ENCODE data around the gene TYRO3. TPM values are rescaled to one million over a fixed set of nuclear protein-coding genes. Genes with fewer than 3 reads are reported as not detected.

The TYRO3 gene
- total and polyA plus RNA-seq, 2 experiments from 2014 or later, result 5.2 to 7.9 TPM

- H4K20me1 ChIP-seq (ENCODE audit: insufficient read depth), result no peaks in the 10 kb centered on the region
- no peak for TF ChIP-seq EZH2 (IDR thresholded peaks at IDR 0.05; ENCODE audit: insufficient read depth, poor library complexity, severe bottlenecking)
- TF ChIP-seq EZH2phosphoT487 (IDR thresholded peaks at IDR 0.05; ENCODE audit: insufficient read depth, low read depth), result no peak
- H3K36me3 ChIP-seq (ENCODE audit: low read depth), result peaks cover 13% of the 10 kb centered on the region
Observed at GRCh38 chr15:41535544-41535943, 23.5 kb upstream of the TYRO3 start.

DNA sequence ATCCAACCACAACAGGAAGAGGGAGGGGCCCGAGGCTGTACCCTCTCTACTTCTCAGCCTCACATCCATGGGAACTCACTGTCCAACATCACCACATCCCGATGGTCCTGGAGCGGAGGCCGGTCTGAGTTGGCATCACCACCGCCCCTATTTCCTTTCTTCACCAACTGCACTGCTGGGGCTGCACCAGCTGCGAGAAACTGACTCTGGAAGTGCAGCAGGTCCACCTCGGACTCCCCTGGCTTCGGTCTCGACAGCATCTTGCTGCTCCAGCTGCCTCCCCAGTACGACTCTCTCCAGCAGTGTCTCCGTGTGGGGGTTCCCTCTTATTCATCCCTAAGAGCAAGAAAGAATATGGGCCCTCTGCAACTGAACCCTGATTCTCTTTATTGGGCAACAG lies 22.1 kb upstream of the TYRO3 start:
- Histone ChIP-seq H3K9me2 (ENCODE audit: insufficient read depth) (no peaks in the 10 kb centered on the region), H3K4me1 (ENCODE audit: insufficient read depth) (peaks cover 9% of the 10 kb centered on the region), H3K36me3 (ENCODE audit: low read depth) (peaks cover 13% of the 10 kb centered on the region), H3K9me3 (ENCODE audit: low read depth) (no peaks in the 10 kb centered on the region), H3K27ac (no peak overlapping the region), H3K4me3 (no peak overlapping the region), H3K79me2 (ENCODE audit: insufficient read depth) (peaks cover 15% of the 10 kb centered on the region), H3K4me2 (ENCODE audit: unreplicated experiment) (no peak overlapping the region), H3F3A (ENCODE audit: insufficient read depth) (no peaks in the 10 kb centered on the region), H2AFZ (no peak overlapping the region), H4K20me1 (ENCODE audit: insufficient read depth) (no peaks in the 10 kb centered on the region), H3K9ac (no peak overlapping the region), H3K27me3 (replicated peaks; ENCODE audit: insufficient read depth) (no peaks in the 10 kb centered on the region)
- TF ChIP-seq EZH2phosphoT487 (IDR thresholded peaks at IDR 0.05; ENCODE audit: insufficient read depth, low read depth) (no peak), EZH2 (IDR thresholded peaks at IDR 0.05; ENCODE audit: insufficient read depth, poor library complexity, severe bottlenecking) (no peak)
- 92 to 97% methylated on average over 11 of the region's 11 CpGs for WGBS, 2 experiments (ENCODE audit: low coverage in 1 of 2, low lambda C conversion rate in 2 of 2, missing lambda C conversion rate in 2 of 2)
- DNase-seq, result no peak
- in situ Hi-C loops (cut with MboI), result no loop called here

More at GRCh38 chr15:41535544-41535943, 23.5 kb upstream of the TYRO3 start:
- WGBS, 2 experiments (ENCODE audit: low coverage in 1 of 2, low lambda C conversion rate in 2 of 2, missing lambda C conversion rate in 2 of 2), result 89 to 96% methylated on average over 1 of the region's 1 CpG
- in situ Hi-C loops (cut with MboI), result no loop called here
- Histone ChIP-seq H2AFZ (no peak overlapping the region), H3K9me3 (ENCODE audit: low read depth) (no peaks in the 10 kb centered on the region), H3K9me2 (ENCODE audit: insufficient read depth) (no peaks in the 10 kb centered on the region), H3F3A (ENCODE audit: insufficient read depth) (no peaks in the 10 kb centered on the region), H3K4me2 (ENCODE audit: unreplicated experiment) (no peak overlapping the region), H3K27me3 (replicated peaks; ENCODE audit: insufficient read depth) (no peaks in the 10 kb centered on the region), H3K79me2 (ENCODE audit: insufficient read depth) (peaks cover 2% of the 10 kb centered on the region; the same call in 1 of the 2 replicates), H3K4me1 (ENCODE audit: insufficient read depth) (peaks cover 9% of the 10 kb centered on the region), H3K4me3 (no peak overlapping the region), H3K9ac (no peak overlapping the region), H3K27ac (no peak overlapping the region)
- DNase-seq, result no peak

DNA sequence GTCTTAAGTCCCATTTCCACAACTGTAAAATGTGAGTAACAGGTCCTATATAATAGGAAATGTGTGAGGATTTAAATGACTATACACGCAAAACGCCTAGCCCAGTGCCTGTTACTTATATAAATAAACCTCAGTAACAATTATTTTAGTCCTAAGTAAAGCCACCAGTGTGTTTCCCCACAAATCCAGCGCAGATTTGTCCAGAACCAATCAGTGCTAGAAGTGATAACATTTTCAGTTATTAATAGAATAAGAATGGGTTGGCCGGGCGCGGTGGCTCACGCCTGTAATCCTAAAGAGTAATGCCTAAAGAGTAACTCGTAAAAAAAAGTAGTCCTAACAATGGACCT lies 15.5 kb upstream of the TYRO3 start:
- Histone ChIP-seq H3K4me3 (peak overlapping the region; percentile 95), H3K9me3 (ENCODE audit: low read depth) (no peaks in the 10 kb centered on the region), H3K9ac (peak overlapping the region; percentile 93), H3K27ac (peak overlapping the region; percentile 64), H3K4me1 (ENCODE audit: insufficient read depth) (peaks cover 19% of the 10 kb centered on the region), H3K9me2 (ENCODE audit: insufficient read depth) (no peaks in the 10 kb centered on the region), H3K27me3 (replicated peaks; ENCODE audit: insufficient read depth) (no peaks in the 10 kb centered on the region), H3F3A (ENCODE audit: insufficient read depth) (peaks cover 19% of the 10 kb centered on the region; the same call in 1 of the 2 replicates), H2AFZ (peak overlapping the region; percentile 96), H3K36me3 (ENCODE audit: low read depth) (no peaks in the 10 kb centered on the region), H3K4me2 (ENCODE audit: unreplicated experiment) (peak overlapping the region; percentile 95), H4K20me1 (ENCODE audit: insufficient read depth) (no peaks in the 10 kb centered on the region), H3K79me2 (ENCODE audit: insufficient read depth) (peaks cover 35% of the 10 kb centered on the region)
- in situ Hi-C loops (cut with MboI), result no loop called here
- no peak for DNase-seq
- no peak for TF ChIP-seq EZH2phosphoT487 (IDR thresholded peaks at IDR 0.05; ENCODE audit: insufficient read depth, low read depth)
- no peak for TF ChIP-seq EZH2 (IDR thresholded peaks at IDR 0.05; ENCODE audit: insufficient read depth, poor library complexity, severe bottlenecking)
- 1 to 6% methylated on average over 8 of the region's 8 CpGs for WGBS, 2 experiments (ENCODE audit: low coverage in 1 of 2, low lambda C conversion rate in 2 of 2, missing lambda C conversion rate in 2 of 2)

DNA sequence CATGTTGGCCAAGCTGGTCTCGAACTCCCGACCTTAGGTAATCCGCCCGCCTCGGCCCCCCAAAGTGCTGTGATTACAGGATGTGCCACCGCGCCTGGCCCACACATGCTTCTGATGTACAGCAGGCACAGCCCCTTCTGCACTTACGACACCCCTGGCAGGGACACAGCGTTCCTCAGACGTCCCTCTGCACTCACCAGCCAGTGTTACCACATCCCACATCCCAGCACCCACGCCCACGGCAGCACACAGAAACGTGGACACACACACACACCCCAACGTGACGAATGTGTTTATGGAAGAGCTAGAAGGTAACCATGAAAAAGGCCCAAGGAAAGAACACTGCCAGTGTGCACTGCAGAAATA lies 14.4 kb upstream of the TYRO3 start:
- Histone ChIP-seq H3F3A (ENCODE audit: insufficient read depth) (peaks cover 19% of the 10 kb centered on the region; the same call in 1 of the 2 replicates), H3K27me3 (replicated peaks; ENCODE audit: insufficient read depth) (no peaks in the 10 kb centered on the region), H3K4me2 (ENCODE audit: unreplicated experiment) (peak overlapping the region; percentile 95), H3K79me2 (ENCODE audit: insufficient read depth) (peaks cover 35% of the 10 kb centered on the region), H3K27ac (peak overlapping the region; percentile 64), H2AFZ (peak overlapping the region; percentile 96), H3K36me3 (ENCODE audit: low read depth) (no peaks in the 10 kb centered on the region), H3K9ac (peak overlapping the region; percentile 93), H3K9me3 (ENCODE audit: low read depth) (no peaks in the 10 kb centered on the region), H3K4me1 (ENCODE audit: insufficient read depth) (peaks cover 13% of the 10 kb centered on the region; the same call in 1 of the 2 replicates), H3K4me3 (peak overlapping the region; percentile 95), H4K20me1 (ENCODE audit: insufficient read depth) (no peaks in the 10 kb centered on the region), H3K9me2 (ENCODE audit: insufficient read depth) (no peaks in the 10 kb centered on the region)
- peak; percentile 89 for DNase-seq
- 5 to 8% methylated on average over 15 of the region's 15 CpGs for WGBS, 2 experiments (ENCODE audit: low coverage in 1 of 2, low lambda C conversion rate in 2 of 2, missing lambda C conversion rate in 2 of 2)
- in situ Hi-C loops (cut with MboI), result no loop called here
- TF ChIP-seq EZH2 (IDR thresholded peaks at IDR 0.05; ENCODE audit: insufficient read depth, poor library complexity, severe bottlenecking) (no peak), EZH2phosphoT487 (IDR thresholded peaks at IDR 0.05; ENCODE audit: insufficient read depth, low read depth) (no peak)
